HUES6 (cell line): ENCODE results near the gene TAF5.
A peak's percentile ranks its signal among the peaks of the same experiment; 100 is the strongest.
"Not testable (repeated sequence)": the region's sequence is repeated elsewhere in the genome, so short reads cannot be mapped to it uniquely, and the experiment has no call there.

Experiments used
- H3K27ac ChIP-seq: 2 replicates; pipeline ENCODE4 v1.7.0; 2013; ENCODE audit warnings: low read depth, mild to moderate bottlenecking, low read length, inconsistent platforms
- H3K27me3 ChIP-seq: 2 replicates; pipeline ENCODE4 v1.6.1; 2013; ENCODE audit warnings: low read length; ENCODE audit not compliant: control insufficient read depth, insufficient read depth
- H3K36me3 ChIP-seq: 2 replicates; pipeline ENCODE4 v1.6.1; 2013; ENCODE audit warnings: low read length; ENCODE audit not compliant: control insufficient read depth, insufficient read depth
- H3K4me1 ChIP-seq: 2 replicates; pipeline ENCODE4 v1.6.1; 2013; ENCODE audit warnings: low read length; ENCODE audit not compliant: control insufficient read depth, insufficient read depth
- H3K4me3 ChIP-seq: 2 replicates; pipeline ENCODE4 v1.5.1; 2013; ENCODE audit warnings: low read depth, low read length
- H3K9ac ChIP-seq: one replicate; pipeline ENCODE4 v1.6.1; 2013; ENCODE audit warnings: mild to moderate bottlenecking, low read length
- H3K9me3 ChIP-seq: 2 replicates; pipeline ENCODE4 v1.6.1; 2013; ENCODE audit warnings: low read depth, low read length; ENCODE audit not compliant: control insufficient read depth, insufficient read depth

TAF5 gene

DNA sequence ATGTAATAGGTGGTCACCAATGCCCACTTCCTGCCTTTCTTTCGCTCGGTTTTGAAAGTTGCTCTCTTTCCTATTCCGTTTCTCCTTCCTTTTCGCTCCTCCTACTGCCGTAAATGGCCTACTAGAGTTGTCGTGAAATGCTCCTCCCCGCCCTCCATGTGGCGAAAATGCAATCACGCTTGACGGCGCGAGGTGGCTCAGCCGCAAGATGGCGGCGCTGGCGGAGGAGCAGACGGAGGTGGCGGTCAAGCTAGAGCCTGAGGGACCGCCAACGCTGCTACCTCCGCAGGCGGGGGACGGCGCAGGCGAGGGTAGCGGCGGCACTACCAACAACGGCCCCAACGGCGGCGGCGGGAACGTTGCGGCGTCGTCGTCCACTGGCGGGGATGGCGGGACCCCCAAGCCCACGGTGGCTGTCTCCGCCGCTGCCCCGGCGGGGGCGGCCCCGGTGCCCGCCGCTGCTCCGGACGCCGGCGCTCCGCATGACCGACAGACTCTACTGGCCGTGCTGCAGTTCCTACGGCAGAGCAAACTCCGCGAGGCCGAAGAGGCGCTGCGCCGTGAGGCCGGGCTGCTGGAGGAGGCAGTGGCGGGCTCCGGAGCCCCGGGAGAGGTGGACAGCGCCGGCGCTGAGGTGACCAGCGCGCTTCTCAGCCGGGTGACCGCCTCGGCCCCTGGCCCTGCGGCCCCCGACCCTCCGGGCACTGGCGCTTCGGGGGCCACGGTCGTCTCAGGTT lies at the start of gene TAF5:
Gene TAF5 (plus strand): TSS at position 195 of the 737 bp plus-strand sequence. CDS start 14 bp downstream, at position 209.
- no peaks in the 10 kb centered on the region for H3K9me3 ChIP-seq

GRCh38 chr10:103327906-103328305 lies 39.9 kb upstream of the TAF5 start:
- peaks cover 73% of the 10 kb centered on the region for H3K36me3 ChIP-seq
- H3K27ac ChIP-seq: no peak overlapping the region
- no peak overlapping the region for H3K9ac ChIP-seq
- H3K27me3 ChIP-seq: no peaks in the 10 kb centered on the region
- H3K4me3 ChIP-seq: no peak overlapping the region
- no peaks in the 10 kb centered on the region for H3K4me1 ChIP-seq
- no peaks in the 10 kb centered on the region for H3K9me3 ChIP-seq

More for the DNA sequence above, at the start of gene TAF5:
- Histone ChIP-seq H3K27me3 (no peaks in the 10 kb centered on the region), H3K4me1 (no peaks in the 10 kb centered on the region), H3K4me3 (peak within 1 kb of the TSS; percentile 86), H3K36me3 (no peaks in the 10 kb centered on the region), H3K27ac (no peak within 1 kb of the TSS), H3K9ac (peak within 1 kb of the TSS; percentile 78)

DNA sequence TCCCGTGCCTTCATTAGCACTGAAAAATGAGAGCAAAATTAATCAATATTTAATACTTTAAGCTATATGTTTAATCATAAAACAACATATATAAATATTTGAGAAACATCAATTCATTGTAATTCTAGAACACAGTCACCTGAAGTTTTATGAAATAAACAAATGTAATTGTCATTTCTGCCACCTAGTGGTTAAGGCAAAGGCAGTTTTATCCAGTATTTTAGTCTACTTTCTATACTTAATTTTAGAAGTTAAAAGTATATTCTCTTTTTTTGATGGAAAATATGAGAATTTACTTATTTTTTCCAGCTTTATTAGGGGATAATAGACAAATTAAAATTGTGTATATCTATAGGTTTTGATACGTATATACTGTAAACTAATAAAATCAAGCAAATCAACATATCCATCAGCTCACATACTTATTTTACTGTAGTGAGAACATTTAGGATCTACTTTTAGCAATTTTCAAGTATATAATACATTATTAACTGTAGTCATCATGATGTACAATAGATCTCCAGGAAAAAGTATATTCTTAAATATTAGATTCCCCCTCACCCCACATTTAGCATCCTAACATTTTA lies 33.7 kb upstream of the TAF5 start:
- H3K4me3 ChIP-seq: no peak overlapping the region
- H3K9ac ChIP-seq: no peak overlapping the region
- H3K36me3 ChIP-seq: peaks cover 62% of the 10 kb centered on the region
- no peaks in the 10 kb centered on the region for H3K9me3 ChIP-seq
- H3K27ac ChIP-seq: no peak overlapping the region
- H3K27me3 ChIP-seq: no peaks in the 10 kb centered on the region
- no peaks in the 10 kb centered on the region for H3K4me1 ChIP-seq

- Histone ChIP-seq H3K4me1 (no peaks in the 10 kb centered on the region), H3K27ac (no peak overlapping the region), H3K36me3 (peaks cover 64% of the 10 kb centered on the region), H3K9me3 (no peaks in the 10 kb centered on the region), H3K4me3 (no peak overlapping the region), H3K9ac (no peak overlapping the region), H3K27me3 (no peaks in the 10 kb centered on the region)
Observed at GRCh38 chr10:103334567-103334966, 33.2 kb upstream of the TAF5 start.

GRCh38 chr10:103336370-103336769 lies 31.4 kb upstream of the TAF5 start:
- H3K4me3 ChIP-seq: no peak overlapping the region
- no peak overlapping the region for H3K9ac ChIP-seq
- H3K36me3 ChIP-seq: peaks cover 58% of the 10 kb centered on the region

DNA sequence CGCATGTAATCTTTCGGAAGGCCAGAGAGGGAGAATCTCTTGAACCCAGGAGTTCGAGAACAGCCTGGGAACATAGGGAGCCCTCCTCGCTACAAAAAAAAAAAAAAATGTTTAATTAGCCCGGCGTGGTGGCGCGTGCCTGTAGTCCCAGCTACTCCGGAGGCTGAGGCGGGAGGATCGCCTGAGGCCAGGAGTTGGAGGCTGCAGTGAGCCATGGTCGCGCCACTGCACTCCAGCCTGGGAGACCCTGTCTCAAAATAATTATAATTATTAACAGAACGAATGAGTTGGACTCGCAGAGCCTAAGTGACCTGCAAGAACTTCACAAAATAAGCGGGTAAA lies 17.6 kb upstream of the TAF5 start:
- Histone ChIP-seq H3K27me3 (no peaks in the 10 kb centered on the region), H3K9ac (peak overlapping the region; percentile 94), H3K27ac (peak overlapping the region; percentile 76; the same call in 1 of the 2 replicates), H3K9me3 (no peaks in the 10 kb centered on the region), H3K4me1 (peaks cover 8% of the 10 kb centered on the region; the same call in 1 of the 2 replicates), H3K36me3 (peaks cover 32% of the 10 kb centered on the region), H3K4me3 (peak overlapping the region; percentile 98)

More at GRCh38 chr10:103336370-103336769, 31.4 kb upstream of the TAF5 start:
- no peaks in the 10 kb centered on the region for H3K9me3 ChIP-seq
- no peaks in the 10 kb centered on the region for H3K27me3 ChIP-seq
- no peak overlapping the region for H3K27ac ChIP-seq
- H3K4me1 ChIP-seq: no peaks in the 10 kb centered on the region

DNA sequence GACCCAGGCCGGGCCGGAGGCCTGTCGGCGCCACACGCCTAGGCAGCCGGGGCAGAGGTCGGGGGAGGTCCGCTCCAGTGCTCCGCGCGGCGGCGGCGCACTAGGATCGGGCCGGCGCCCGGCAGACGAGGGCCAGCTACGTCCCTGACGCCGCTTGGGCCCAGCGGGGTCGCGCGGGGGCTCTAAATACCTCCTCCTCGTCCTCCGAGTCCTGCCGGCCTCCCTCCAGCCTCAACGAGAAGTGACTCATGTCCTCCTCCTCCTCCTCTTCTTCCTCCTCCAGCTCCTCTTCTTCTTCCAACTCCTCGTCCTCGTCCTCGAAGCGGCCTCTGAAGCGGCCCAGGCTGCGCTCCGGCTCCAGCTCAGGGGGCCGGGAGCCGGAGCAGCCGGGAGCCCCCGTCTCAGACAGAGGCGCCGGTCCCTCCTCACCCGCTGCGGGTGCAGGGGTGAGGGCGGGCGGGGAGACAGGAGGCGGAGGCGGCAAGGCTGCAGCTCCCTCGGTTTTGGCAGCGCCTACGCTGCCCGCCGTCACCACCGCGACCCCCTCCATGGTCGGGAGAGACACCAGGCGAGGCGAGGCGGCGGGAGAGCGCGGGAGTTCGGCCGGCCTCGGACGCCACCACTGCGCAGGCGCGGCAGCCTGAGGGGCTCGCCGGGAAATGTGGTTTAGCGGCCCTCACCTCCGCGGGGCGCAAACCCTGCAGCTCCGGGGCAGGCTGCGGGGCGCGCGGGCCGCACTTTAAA lies 17.1 kb upstream of the TAF5 start, which contains the start of gene PCGF6:
Gene PCGF6 (minus strand): TSS at position 624 of the 744 bp plus-strand sequence. CDS start 74 bp downstream, at position 550.
- Histone ChIP-seq H3K4me1 (peaks cover 8% of the 10 kb centered on the region; the same call in 1 of the 2 replicates), H3K27me3 (no peaks in the 10 kb centered on the region), H3K27ac (peak within 1 kb of the TSS; percentile 76; the same call in 1 of the 2 replicates), H3K4me3 (peak within 1 kb of the TSS; percentile 98), H3K9ac (peak within 1 kb of the TSS; percentile 94), H3K9me3 (no peaks in the 10 kb centered on the region), H3K36me3 (peaks cover 27% of the 10 kb centered on the region)

- Histone ChIP-seq H3K36me3 (peaks cover 6% of the 10 kb centered on the region), H3K4me3 (no peak overlapping the region), H3K27me3 (no peaks in the 10 kb centered on the region), H3K27ac (no peak overlapping the region), H3K4me1 (peaks cover 8% of the 10 kb centered on the region; the same call in 1 of the 2 replicates), H3K9me3 (no peaks in the 10 kb centered on the region), H3K9ac (no peak overlapping the region)
Observed at GRCh38 chr10:103353281-103353680, 14.5 kb upstream of the TAF5 start.

- H3K9me3 ChIP-seq, H3K36me3 ChIP-seq, H3K27me3 ChIP-seq, H3K4me3 ChIP-seq, H3K27ac ChIP-seq, H3K4me1 ChIP-seq, H3K9ac ChIP-seq: not testable (repeated sequence)
Observed at GRCh38 chr10:103354567-103354966, 13.2 kb upstream of the TAF5 start.

DNA sequence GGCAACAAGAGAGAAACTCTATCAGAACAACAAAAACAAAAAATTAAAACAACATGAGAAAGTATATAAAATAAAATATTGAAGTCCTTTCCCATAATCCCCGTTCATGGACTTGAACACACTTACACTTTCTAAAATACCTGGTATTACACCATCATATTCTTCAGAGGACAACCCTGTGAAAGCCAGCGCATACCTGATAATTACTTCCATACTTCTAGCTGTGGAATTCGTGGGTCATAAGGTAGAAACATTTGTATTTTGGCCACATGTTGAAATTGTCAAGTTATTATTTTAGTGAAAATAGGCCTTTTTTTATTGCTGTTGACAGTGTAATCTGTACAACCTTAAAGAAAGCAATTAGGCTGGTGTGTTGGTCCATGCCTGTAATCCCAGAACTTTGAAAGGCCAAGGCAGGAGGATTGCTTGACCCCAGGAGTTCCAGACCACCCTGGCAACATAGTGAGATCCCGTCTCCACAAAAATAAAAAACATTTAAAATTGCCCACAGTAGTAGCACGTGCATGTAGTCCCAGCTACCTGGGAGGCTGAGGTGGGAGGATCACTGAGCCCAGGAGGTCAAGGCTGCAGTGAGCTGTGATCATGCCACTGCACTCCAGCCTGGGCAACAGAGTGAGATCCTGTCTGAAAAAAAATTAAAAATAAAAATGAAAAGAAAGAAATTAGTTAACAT lies 11.7 kb upstream of the TAF5 start:
- Histone ChIP-seq H3K27me3 (no peaks in the 10 kb centered on the region), H3K9me3 (no peaks in the 10 kb centered on the region), H3K9ac (no peak overlapping the region), H3K36me3 (no peaks in the 10 kb centered on the region), H3K27ac (no peak overlapping the region), H3K4me3 (no peak overlapping the region), H3K4me1 (peaks cover 8% of the 10 kb centered on the region; the same call in 1 of the 2 replicates)
